Liver (tissue), 3 donors: Measurements from ENCODE around the gene TBX2.

Experiments used
- CTCF ChIP-seq: fragments of 150-350 bp; IDR thresholded peaks from 2 replicates; pipeline ENCODE4 v1.5.1; 2017; ENCODE audit warnings: improper control_type of control experiment, low read depth, low read length; ENCODE audit not compliant: missing input control
- EGR1 ChIP-seq, 2 donors: IDR thresholded peaks; 2 replicates each; pipeline ENCODE4 v1.6.1; 2016 to 2018; ENCODE audit warnings: antibody characterized with exemption in 2 of 2, low read depth in 2 of 2
- FOXA1 ChIP-seq: IDR thresholded peaks from 2 replicates; pipeline ENCODE4 v1.6.1; 2016; ENCODE audit warnings: antibody characterized with exemption
- GABPA ChIP-seq, 2 donors: IDR thresholded peaks in 1 of 2; conservative IDR thresholded peaks in 1 of 2; 2 replicates each; pipeline ENCODE4 v1.6.1; 2016; ENCODE audit warnings: antibody characterized with exemption in 2 of 2, mild to moderate bottlenecking in 1 of 2, moderate library complexity in 1 of 2
- HNF4G ChIP-seq: IDR thresholded peaks from 2 replicates; pipeline ENCODE4 v1.6.1; 2016; ENCODE audit warnings: antibody characterized with exemption
- JUND ChIP-seq, 2 donors: IDR thresholded peaks; 2 replicates each; pipeline ENCODE4 v1.6.1; 2016; ENCODE audit warnings: antibody characterized with exemption in 2 of 2
- MAX ChIP-seq: IDR thresholded peaks from 2 replicates; pipeline ENCODE4 v1.6.1; 2016; ENCODE audit warnings: antibody characterized with exemption
- NR2F2 ChIP-seq: IDR thresholded peaks from 2 replicates; pipeline ENCODE4 v1.6.1; 2016; ENCODE audit warnings: antibody characterized with exemption
- REST ChIP-seq: IDR thresholded peaks from 2 replicates; pipeline ENCODE4 v1.6.1; 2016; ENCODE audit warnings: antibody characterized with exemption, mild to moderate bottlenecking
- SP1 ChIP-seq: IDR thresholded peaks from 2 replicates; pipeline ENCODE4 v1.6.1; 2018; ENCODE audit warnings: antibody characterized with exemption, mild to moderate bottlenecking
- TAF1 ChIP-seq: conservative IDR thresholded peaks from 2 replicates; pipeline ENCODE4 v1.6.1; 2016; ENCODE audit warnings: antibody characterized with exemption, mild to moderate bottlenecking
- YY1 ChIP-seq: IDR thresholded peaks from 2 replicates; pipeline ENCODE4 v1.6.1; 2016; ENCODE audit warnings: antibody characterized with exemption, mild to moderate bottlenecking
- donor health status: healthy.
- donor health status: healthy.

- TF ChIP-seq CTCF (no peak), TAF1 (no peak), MAX (no peak), NR2F2 (no peak), REST (no peak), SP1 (no peak), EGR1 (IDR thresholded peaks at IDR 0.05; ENCODE audit: low read depth in 2 of 2) (no peak), GABPA (IDR thresholded peaks at IDR 0.05 in 1 of 2, conservative IDR thresholded peaks at IDR 0.05 in 1 of 2) (no peak), YY1 (no peak), HNF4G (no peak), JUND (IDR thresholded peaks at IDR 0.05) (no peak), FOXA1 (no peak)
Observed at GRCh38 chr17:61376931-61377838, 22.5 kb upstream of the TBX2 start.
